Liver (tissue), 9 donors: ENCODE measurements around the gene ATP11B. TPM values are rescaled to one million over a fixed set of nuclear protein-coding genes. Genes with fewer than 3 reads are reported as not detected.

Source experiments
- DNase-seq: peaks from one replicate; pipeline ENCODE4 v3.0.0-alpha.2; 2017; ENCODE audit warnings: low spot score
- H3K27ac ChIP-seq, 2 donors: one replicate each; pipeline ENCODE4 v1.7.0; 2013; ENCODE audit warnings: inconsistent platforms in 2 of 2, low read length in 2 of 2, control low read depth in 1 of 2, low read depth in 1 of 2, mild to moderate bottlenecking in 1 of 2
- H3K27me3 ChIP-seq, 4 donors: one replicate each; pipeline versions ENCODE4 v1.6.1 to v1.7.0; 2013; ENCODE audit warnings: low read length in 3 of 4, inconsistent platforms in 1 of 4, mild to moderate bottlenecking in 1 of 4, moderate library complexity in 1 of 4; ENCODE audit not compliant: control insufficient read depth in 4 of 4, insufficient read depth in 4 of 4
- H3K36me3 ChIP-seq, 4 donors: one replicate each; pipeline versions ENCODE4 v1.6.1 to v1.7.0; 2013; ENCODE audit warnings: low read length in 3 of 4, mild to moderate bottlenecking in 3 of 4, low read depth in 1 of 4, moderate library complexity in 1 of 4; ENCODE audit not compliant: control insufficient read depth in 4 of 4, insufficient read depth in 3 of 4
- H3K4me1 ChIP-seq, 4 donors: one replicate each; pipeline versions ENCODE4 v1.6.1 to v1.7.0; 2013; ENCODE audit warnings: low read length in 3 of 4, mild to moderate bottlenecking in 3 of 4, moderate library complexity in 1 of 4; ENCODE audit not compliant: control insufficient read depth in 4 of 4, insufficient read depth in 4 of 4
- H3K4me3 ChIP-seq, 3 donors: one replicate each; pipeline versions ENCODE4 v1.6.1 to v1.7.0; 2013; ENCODE audit warnings: low read length in 3 of 3, control low read depth in 1 of 3, low read depth in 1 of 3, mild to moderate bottlenecking in 1 of 3
- H3K9ac ChIP-seq, 2 donors: one replicate each; pipeline ENCODE4 v1.7.0; 2013; ENCODE audit warnings: low read length in 2 of 2, mild to moderate bottlenecking in 2 of 2, moderate library complexity in 2 of 2, control low read depth in 1 of 2, low read depth in 1 of 2
- H3K9me3 ChIP-seq, 4 donors: one replicate each; pipeline versions ENCODE4 v1.6.1 to v1.7.0; 2013; ENCODE audit warnings: low read length in 3 of 4; ENCODE audit not compliant: control insufficient read depth in 4 of 4
- ATF3 ChIP-seq: IDR thresholded peaks from 2 replicates; pipeline ENCODE4 v1.6.1; 2016; ENCODE audit warnings: antibody characterized with exemption
- EGR1 ChIP-seq, 2 donors: IDR thresholded peaks; 2 replicates each; pipeline ENCODE4 v1.6.1; 2016 to 2018; ENCODE audit warnings: antibody characterized with exemption in 2 of 2, low read depth in 2 of 2
- FOXA1 ChIP-seq: IDR thresholded peaks from 2 replicates; pipeline ENCODE4 v1.6.1; 2016; ENCODE audit warnings: antibody characterized with exemption
- NR2F2 ChIP-seq: IDR thresholded peaks from 2 replicates; pipeline ENCODE4 v1.6.1; 2016; ENCODE audit warnings: antibody characterized with exemption
- REST ChIP-seq: IDR thresholded peaks from 2 replicates; pipeline ENCODE4 v1.6.1; 2016; ENCODE audit warnings: antibody characterized with exemption, mild to moderate bottlenecking
- SP1 ChIP-seq: IDR thresholded peaks from 2 replicates; pipeline ENCODE4 v1.6.1; 2018; ENCODE audit warnings: antibody characterized with exemption, mild to moderate bottlenecking
- YY1 ChIP-seq: IDR thresholded peaks from 2 replicates; pipeline ENCODE4 v1.6.1; 2016; ENCODE audit warnings: antibody characterized with exemption, mild to moderate bottlenecking
- ZBTB33 ChIP-seq: IDR thresholded peaks from 2 replicates; pipeline ENCODE4 v1.6.1; 2016; ENCODE audit warnings: antibody characterized with exemption
- WGBS: extraction: QIAGEN DNeasy Blood & Tissue Kit; methylation state at CpG from one replicate; pipeline ENCODE4 v1.1.7; 2013; 5-methylcytosine and 5-hydroxymethylcytosine counted together
- polyA plus RNA-seq, 2 donors: library from polyadenylated mRNA; stranded (reverse) in 1 of 2; unstranded in 1 of 2; fragments of 200-250 nt in 1 of 2; fragments of >200 nt in 1 of 2; fragmentation: Nextera tagmentation in 1 of 2; extraction: Ambion mirVana in 1 of 2; gene quantifications; one replicate each; pipeline versions ENCODE4 v1.2.1 to v1.2.3, GENCODE V29; 2013 to 2015
- total RNA-seq, 2 donors: library from RNA; depleted of rRNA; stranded (reverse); fragments of >200 nt; gene quantifications; one replicate each; pipeline ENCODE4 v1.2.3, GENCODE V29; 2014
- TF ChIP-seq, protein P1 (sequence below): IDR thresholded peaks from 2 replicates; pipeline ENCODE4 v1.6.1; 2016; ENCODE audit warnings: antibody characterized with exemption
- TF ChIP-seq, protein P2 (sequence below): fragments of 150-350 bp; IDR thresholded peaks from 2 replicates; pipeline ENCODE4 v1.5.1; 2017; ENCODE audit warnings: improper control_type of control experiment, low read depth, low read length; ENCODE audit not compliant: missing input control
- donor health status: healthy.
- donor health status: healthy.
- donor health status: healthy.
- donor health status: healthy.
- donor health status: healthy.

Gene ATP11B
- total and polyA plus RNA-seq, 4 donors = 5.9 to 49.6 (median 19.0) TPM

GRCh38 chr3:182967218-182968204 is 174.2 kb downstream of the ATP11B start (continued):
- TF ChIP-seq REST = no peak

- H3K27me3 ChIP-seq = no peaks in the 10 kb centered on the region
- H3K27ac ChIP-seq = no peak overlapping the region
- H3K4me3 ChIP-seq = no peak overlapping the region
- no peak for DNase-seq
- H3K9ac ChIP-seq = no peak overlapping the region
- TF ChIP-seq SP1 = no peak
- TF ChIP-seq, protein P1, sequence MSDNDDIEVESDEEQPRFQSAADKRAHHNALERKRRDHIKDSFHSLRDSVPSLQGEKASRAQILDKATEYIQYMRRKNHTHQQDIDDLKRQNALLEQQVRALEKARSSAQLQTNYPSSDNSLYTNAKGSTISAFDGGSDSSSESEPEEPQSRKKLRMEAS = no peak
- TF ChIP-seq, protein P2, sequence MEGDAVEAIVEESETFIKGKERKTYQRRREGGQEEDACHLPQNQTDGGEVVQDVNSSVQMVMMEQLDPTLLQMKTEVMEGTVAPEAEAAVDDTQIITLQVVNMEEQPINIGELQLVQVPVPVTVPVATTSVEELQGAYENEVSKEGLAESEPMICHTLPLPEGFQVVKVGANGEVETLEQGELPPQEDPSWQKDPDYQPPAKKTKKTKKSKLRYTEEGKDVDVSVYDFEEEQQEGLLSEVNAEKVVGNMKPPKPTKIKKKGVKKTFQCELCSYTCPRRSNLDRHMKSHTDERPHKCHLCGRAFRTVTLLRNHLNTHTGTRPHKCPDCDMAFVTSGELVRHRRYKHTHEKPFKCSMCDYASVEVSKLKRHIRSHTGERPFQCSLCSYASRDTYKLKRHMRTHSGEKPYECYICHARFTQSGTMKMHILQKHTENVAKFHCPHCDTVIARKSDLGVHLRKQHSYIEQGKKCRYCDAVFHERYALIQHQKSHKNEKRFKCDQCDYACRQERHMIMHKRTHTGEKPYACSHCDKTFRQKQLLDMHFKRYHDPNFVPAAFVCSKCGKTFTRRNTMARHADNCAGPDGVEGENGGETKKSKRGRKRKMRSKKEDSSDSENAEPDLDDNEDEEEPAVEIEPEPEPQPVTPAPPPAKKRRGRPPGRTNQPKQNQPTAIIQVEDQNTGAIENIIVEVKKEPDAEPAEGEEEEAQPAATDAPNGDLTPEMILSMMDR = no peak
- TF ChIP-seq NR2F2 = no peak
- no peak for TF ChIP-seq YY1
- no peak for TF ChIP-seq FOXA1
- TF ChIP-seq ZBTB33 = no peak
- TF ChIP-seq ATF3 = no peak
- H3K9me3 ChIP-seq = no peaks in the 10 kb centered on the region
- no peaks in the 10 kb centered on the region for H3K36me3 ChIP-seq
- H3K4me1 ChIP-seq = peaks cover 17 to 44% (median 29%) of the 10 kb centered on the region in 4 donors
Observed at GRCh38 chr3:182969277-182969676, 176.0 kb downstream of the ATP11B start.

DNA sequence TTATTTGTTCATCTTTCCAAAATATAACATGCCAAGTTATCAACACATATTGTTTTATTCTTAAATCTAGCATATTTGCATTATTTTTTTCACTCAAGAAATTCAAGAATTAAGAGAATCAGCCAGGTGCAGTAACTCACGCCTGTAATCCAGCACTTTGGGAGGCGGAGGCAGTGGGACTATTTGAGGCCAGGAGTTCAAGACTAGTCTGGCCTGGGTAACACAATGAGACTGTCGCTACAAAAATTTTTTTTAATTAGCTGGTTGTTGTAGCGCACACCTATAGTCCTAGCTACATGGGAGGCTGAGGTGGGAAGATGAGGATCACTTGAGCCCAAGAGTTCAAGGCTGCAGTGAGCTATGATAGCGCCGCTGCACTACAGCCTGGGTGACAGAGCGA is 176.5 kb downstream of the ATP11B start:
- WGBS = 87% methylated on average over 7 of the region's 7 CpGs

More for the DNA sequence above, 176.5 kb downstream of the ATP11B start:
- H3K9ac ChIP-seq = no peak overlapping the region
- H3K9me3 ChIP-seq = no peaks in the 10 kb centered on the region
- no peak overlapping the region for H3K27ac ChIP-seq
- H3K27me3 ChIP-seq = no peaks in the 10 kb centered on the region
- H3K36me3 ChIP-seq = no peaks in the 10 kb centered on the region
- no peak overlapping the region for H3K4me3 ChIP-seq
- TF ChIP-seq EGR1 (IDR thresholded peaks at IDR 0.05; ENCODE audit: low read depth in 2 of 2) (no peak), ATF3 (no peak)
- no peak for DNase-seq
- H3K4me1 ChIP-seq = peaks cover 17 to 44% (median 29%) of the 10 kb centered on the region in 4 donors
